Upper lobe of left lung (tissue), 4 donors: ENCODE measurements around the gene LIN7B.

Source experiments
- EP300 ChIP-seq, 4 donors: sonication (generic); formaldehyde crosslinking; IDR thresholded peaks; one replicate each; pipeline ENCODE4 v1.5.1; 2017; ENCODE audit warnings: antibody characterized with exemption in 4 of 4, control low read depth in 2 of 4
- TF ChIP-seq, protein P1 (sequence below), 6 experiments: fragments of 450-650 bp in 4 of 6; fragments of 200-600 bp in 2 of 6; sonication (generic) in 2 of 6; IDR thresholded peaks; one replicate each; pipeline ENCODE4 v1.5.1; 2016 to 2019; ENCODE audit warnings: antibody characterized with exemption in 6 of 6

DNA sequence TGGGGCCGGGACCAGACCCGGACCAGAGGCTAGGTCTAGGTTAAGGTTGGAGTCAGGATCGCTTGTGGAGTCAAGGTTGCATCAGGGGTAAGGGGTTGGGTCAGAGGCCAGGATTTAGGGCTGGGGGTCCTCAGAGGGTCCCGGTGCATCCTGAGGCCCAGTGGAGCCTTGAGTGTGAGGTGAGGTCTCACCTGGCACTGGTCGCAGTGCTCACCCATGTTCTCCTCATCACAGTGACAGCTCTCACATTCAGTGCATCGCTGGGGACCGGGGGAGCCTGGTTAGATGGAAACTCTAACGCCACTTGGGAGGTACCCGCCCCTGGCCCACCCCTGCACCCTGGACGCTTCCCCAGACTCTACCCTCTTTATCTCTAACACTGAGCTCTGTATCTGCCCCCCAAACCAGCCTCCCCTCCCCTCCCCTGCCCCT lies 38.0 kb downstream of the LIN7B start:
- TF ChIP-seq, protein P1, sequence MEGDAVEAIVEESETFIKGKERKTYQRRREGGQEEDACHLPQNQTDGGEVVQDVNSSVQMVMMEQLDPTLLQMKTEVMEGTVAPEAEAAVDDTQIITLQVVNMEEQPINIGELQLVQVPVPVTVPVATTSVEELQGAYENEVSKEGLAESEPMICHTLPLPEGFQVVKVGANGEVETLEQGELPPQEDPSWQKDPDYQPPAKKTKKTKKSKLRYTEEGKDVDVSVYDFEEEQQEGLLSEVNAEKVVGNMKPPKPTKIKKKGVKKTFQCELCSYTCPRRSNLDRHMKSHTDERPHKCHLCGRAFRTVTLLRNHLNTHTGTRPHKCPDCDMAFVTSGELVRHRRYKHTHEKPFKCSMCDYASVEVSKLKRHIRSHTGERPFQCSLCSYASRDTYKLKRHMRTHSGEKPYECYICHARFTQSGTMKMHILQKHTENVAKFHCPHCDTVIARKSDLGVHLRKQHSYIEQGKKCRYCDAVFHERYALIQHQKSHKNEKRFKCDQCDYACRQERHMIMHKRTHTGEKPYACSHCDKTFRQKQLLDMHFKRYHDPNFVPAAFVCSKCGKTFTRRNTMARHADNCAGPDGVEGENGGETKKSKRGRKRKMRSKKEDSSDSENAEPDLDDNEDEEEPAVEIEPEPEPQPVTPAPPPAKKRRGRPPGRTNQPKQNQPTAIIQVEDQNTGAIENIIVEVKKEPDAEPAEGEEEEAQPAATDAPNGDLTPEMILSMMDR (IDR thresholded peaks at IDR 0.05) = no peak
- TF ChIP-seq EP300 (IDR thresholded peaks at IDR 0.05) = no peak
